ENCODE data around the gene APP. TPM values are rescaled to one million over a fixed set of nuclear protein-coding genes. Genes with fewer than 3 reads are reported as not detected.

Gene APP
- total and polyA plus RNA-seq, 12 donors: 106 to 434 (median 389) TPM

DNA sequence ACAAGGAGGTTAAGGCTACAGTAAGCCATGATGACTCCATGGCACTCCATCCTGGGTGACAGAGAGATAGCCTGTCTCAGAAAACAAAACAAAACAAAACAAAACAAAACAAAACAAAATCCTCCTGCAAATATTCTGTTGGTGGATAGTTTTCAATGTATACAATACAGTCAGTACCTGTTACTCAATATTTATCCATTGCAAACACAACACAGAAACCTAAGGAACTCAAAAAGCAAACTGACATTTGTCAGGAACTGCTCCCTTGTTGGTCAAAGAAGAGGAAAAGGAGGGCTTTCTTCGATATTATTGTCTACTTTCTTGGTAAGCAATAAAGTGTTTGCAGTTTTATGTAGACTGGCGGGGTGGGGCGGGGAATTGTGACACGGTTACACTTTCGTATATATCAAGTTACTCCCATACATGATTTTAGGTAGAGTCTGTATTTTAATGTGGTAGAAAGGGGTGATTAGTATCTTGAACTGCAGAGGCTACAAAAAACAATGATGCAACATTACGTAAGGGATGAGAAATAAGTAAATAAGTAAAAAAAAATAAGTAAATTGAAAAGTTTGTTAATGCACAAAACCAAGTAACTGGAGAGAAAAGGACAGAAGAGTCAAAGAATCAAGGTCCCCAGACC lies 31.8 kb downstream of the APP start:
- no peak overlapping the region for H3K27ac ChIP-seq
- DNase-seq (no peak), ATAC-seq (no peak)
- no peaks in the 10 kb centered on the region for H3K27me3 ChIP-seq
- intact Hi-C loops (cut with DNase I): no loop called here
- H3K36me3 ChIP-seq: peaks cover 0 to 9% (median 0%) of the 10 kb centered on the region in 9 donors
- TF ChIP-seq, protein P1, sequence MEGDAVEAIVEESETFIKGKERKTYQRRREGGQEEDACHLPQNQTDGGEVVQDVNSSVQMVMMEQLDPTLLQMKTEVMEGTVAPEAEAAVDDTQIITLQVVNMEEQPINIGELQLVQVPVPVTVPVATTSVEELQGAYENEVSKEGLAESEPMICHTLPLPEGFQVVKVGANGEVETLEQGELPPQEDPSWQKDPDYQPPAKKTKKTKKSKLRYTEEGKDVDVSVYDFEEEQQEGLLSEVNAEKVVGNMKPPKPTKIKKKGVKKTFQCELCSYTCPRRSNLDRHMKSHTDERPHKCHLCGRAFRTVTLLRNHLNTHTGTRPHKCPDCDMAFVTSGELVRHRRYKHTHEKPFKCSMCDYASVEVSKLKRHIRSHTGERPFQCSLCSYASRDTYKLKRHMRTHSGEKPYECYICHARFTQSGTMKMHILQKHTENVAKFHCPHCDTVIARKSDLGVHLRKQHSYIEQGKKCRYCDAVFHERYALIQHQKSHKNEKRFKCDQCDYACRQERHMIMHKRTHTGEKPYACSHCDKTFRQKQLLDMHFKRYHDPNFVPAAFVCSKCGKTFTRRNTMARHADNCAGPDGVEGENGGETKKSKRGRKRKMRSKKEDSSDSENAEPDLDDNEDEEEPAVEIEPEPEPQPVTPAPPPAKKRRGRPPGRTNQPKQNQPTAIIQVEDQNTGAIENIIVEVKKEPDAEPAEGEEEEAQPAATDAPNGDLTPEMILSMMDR (IDR thresholded peaks at IDR 0.05): no peak
- peaks cover 2 to 69% (median 44%) of the 10 kb centered on the region in 9 donors for H3K4me1 ChIP-seq
- no peaks in the 10 kb centered on the region for H3K9me3 ChIP-seq
- 96 to 97% methylated on average over 6 of the region's 6 CpGs for WGBS, 2 donors
- no peak overlapping the region for H3K4me3 ChIP-seq

DNA sequence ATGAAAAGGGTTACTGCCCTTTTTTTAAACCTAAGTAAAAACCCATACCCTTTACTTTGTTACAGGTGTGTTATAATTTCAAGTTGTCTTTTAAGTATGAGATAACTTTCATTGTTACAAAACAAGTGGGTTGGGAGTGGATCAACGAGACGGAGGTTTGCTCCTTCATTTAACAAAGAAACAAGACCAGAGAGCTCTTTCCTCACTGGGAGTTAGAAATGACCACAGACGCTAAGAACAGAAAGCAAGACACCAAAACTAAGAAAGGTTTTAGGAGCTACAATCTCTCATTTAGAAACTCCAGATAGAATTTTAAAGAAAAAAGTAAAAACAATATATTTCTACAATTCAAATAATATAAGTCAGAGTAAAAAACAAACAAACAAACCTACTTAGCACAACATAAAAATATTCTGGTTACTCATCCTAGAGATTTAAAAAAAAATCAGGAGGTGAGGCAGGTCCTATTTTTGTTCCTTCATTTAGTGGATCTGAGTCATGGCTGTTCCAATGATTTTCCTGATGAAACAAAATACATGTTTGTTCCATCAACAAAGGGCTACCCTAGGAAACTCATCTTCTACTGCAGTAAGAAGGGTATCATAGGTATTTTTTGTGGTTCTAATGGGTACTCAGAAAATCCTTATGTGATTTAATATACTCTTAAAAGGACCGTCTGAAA lies 33.0 kb downstream of the APP start:
- Histone ChIP-seq H3K27me3 (no peaks in the 10 kb centered on the region), H3K4me3 (no peak overlapping the region), H3K27ac (peak overlapping the region in 1 of 10 donors; percentile 37), H3K36me3 (peaks cover 0 to 6% (median 0%) of the 10 kb centered on the region in 9 donors), H3K9me3 (no peaks in the 10 kb centered on the region), H3K4me1 (peaks cover 2 to 73% (median 45%) of the 10 kb centered on the region in 9 donors)
- TF ChIP-seq, protein P1 (IDR thresholded peaks at IDR 0.05): no peak
- DNase-seq (no peak), ATAC-seq (peak in 2 of 8 donors; percentile 24 to 60)
- intact Hi-C loops (cut with DNase I): no loop called here
- 87 to 90% methylated on average over 4 of the region's 4 CpGs for WGBS, 2 donors

DNA sequence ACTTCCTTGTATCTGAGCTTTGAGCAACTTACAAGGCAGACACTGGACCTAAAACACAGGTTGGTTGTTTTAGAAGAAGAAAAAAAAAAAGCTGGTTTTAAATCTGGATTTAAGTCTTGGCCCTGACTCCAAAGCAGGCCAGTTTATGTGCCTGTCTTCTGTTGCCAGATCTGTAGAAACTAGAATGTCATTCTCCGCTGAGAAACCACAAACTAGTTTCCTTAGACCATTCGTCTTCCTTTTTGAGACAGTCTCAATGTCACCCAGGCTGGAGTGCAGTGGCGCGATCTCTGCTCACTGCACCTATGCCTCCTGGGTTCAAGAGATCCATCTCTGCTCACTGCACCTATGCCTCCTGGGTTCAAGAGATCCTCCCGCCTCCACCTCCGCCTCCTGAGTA lies 33.9 kb downstream of the APP start:
- peaks cover 2 to 71% (median 45%) of the 10 kb centered on the region in 9 donors for H3K4me1 ChIP-seq

DNA sequence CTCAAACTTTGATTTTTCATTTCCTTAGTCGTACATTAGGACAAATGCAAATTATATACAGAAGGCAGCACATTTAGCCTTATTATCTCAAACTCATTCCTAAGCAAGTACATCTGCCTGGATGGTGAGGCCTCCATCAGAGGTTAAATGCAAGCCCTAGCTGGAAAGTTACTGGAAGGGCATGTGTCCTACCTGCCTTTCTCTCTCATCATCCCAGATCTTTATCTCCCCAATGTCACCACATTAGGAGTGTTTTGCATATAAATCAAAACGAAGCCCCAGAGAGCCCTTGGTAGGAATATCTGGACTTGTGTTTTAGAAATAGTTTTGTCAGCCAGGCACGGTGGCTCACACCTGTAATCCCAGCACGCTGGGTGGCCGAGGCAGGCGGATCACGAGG lies 35.0 kb downstream of the APP start:
- Histone ChIP-seq H3K27ac (no peak overlapping the region), H3K27me3 (no peaks in the 10 kb centered on the region), H3K4me3 (no peak overlapping the region), H3K4me1 (peaks cover 0 to 65% (median 43%) of the 10 kb centered on the region in 9 donors), H3K9me3 (no peaks in the 10 kb centered on the region), H3K36me3 (no peaks in the 10 kb centered on the region)
- ATAC-seq: no peak
- 92 to 94% methylated on average over 7 of the region's 7 CpGs for WGBS, 2 donors
- intact Hi-C loops (cut with DNase I): no loop called here
- DNase-seq: no peak
- TF ChIP-seq, protein P1 (IDR thresholded peaks at IDR 0.05): no peak

More for the DNA sequence above, 33.9 kb downstream of the APP start:
- TF ChIP-seq, protein P1 (IDR thresholded peaks at IDR 0.05): no peak
- intact Hi-C loops (cut with DNase I): no loop called here
- Histone ChIP-seq H3K4me3 (no peak overlapping the region), H3K36me3 (no peaks in the 10 kb centered on the region), H3K9me3 (no peaks in the 10 kb centered on the region), H3K27me3 (no peaks in the 10 kb centered on the region), H3K27ac (no peak overlapping the region)
- DNase-seq: no peak
- ATAC-seq: peak in 1 of 8 donors; percentile 18
- WGBS, 2 donors: 80 to 84% methylated on average over 6 of the region's 6 CpGs
